Amniotic epithelial cell (primary cell): ENCODE measurements around the gene RAPGEF5.

ENCODE experiments used
- DNase-seq: peaks from one replicate; pipeline ENCODE4 v3.0.0-alpha.2; 2010; ENCODE audit warnings: low read depth

Gene RAPGEF5

DNA sequence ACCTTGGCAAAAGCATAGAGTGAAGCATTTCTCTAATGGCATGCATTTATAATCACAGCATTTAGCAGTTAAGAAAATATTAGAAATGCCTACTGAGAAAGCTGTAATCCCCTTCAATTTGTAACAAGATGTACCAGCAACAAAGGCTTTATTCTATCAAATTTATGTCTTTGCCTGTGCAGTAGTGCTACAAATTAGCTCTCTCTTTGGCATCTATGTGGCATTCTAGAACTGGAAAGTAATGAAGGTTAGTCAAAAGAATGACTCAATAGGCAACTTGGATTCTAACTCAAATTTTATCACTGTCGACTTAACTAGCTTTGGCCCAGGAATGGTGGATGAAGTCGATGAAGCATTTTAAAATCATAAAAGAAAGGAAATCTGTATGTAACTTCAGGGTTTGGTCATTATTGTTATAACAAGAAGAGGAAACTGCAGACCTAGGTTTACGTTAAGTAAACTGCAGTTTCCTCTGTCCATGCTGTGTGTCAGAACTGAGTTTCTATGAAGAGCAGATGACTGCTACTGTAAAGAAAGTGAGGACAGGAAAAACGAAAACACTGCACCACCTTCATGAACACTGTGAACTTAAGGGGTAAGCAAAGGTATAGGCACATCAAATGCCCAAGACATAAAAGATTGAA is 140.0 kb downstream of the RAPGEF5 start:
- no peak for DNase-seq

DNA sequence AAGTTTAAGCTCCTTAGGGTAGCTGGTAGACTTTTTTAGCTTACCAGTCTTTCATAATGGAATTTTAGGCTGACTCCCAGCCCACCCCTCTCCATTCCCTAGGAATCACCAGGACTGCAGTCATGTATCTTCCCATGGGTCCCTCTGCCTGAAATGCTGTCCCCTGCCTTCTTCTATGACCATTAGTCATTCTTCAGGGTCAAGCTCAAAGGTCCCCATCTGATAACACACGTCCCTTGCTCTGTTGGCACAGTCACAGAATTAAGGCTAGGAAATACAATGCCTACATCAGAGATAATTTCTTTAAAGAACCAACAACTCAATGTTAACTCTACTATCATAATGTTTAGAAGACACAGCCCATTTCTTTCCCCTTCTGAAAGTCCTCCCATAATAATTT is 140.6 kb downstream of the RAPGEF5 start:
- no peak for DNase-seq

DNA sequence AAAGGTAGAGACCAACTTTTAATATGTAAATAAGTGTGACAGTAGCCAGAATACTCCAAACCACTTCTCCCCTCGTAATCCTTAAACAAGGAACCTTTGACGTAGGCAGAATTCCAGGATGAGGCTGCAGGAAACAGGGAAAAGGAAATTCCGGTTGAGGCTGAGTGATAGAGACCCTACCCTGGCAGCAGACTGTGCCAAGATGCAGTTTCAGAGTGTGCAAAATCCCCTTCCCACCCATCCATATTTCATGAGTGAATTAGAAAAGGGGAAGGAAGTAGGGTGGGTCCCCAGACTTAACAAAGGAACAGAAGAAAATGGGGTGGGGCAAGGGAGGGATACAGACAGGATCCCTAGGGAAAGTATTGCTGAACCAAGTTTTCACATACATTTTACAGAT is 143.0 kb downstream of the RAPGEF5 start:
- DNase-seq, result no peak

DNA sequence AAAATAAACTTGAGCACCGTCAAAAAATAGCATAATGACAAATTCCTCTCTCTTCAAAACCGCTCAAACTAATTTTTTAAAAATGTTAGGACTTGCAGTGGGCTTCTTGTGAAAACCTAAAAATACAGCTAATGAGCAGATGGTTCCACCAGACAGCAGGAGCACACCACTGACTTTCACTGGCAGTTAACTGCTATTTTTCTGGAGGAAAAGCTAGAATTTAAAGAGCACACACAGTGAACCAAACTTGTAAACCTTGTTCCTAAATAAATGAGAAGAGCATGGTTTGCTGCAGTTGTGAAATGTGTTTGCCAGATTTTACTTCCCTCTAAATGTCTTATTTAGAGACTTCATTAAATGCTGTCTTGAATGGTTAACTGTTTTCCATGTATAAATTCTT is 143.9 kb downstream of the RAPGEF5 start:
- no peak for DNase-seq

DNA sequence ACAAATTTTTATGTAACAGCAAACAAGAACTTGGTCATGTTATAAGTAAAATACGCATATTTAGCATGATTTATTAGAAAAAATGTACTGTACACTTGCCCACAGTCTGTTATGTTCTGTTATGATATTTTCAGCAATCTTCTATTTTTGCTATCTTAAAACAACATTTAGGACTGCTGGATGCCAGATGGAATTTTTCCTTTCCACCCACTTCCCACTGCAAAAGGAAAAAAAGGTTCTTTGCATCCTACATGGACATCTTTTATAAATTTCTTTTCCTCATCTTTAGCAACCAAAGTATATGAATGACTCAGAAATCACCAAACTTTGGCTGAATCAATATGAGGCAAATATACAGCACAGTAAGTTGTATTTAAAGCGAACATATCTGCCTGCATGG is 146.0 kb downstream of the RAPGEF5 start:
- no peak for DNase-seq

DNA sequence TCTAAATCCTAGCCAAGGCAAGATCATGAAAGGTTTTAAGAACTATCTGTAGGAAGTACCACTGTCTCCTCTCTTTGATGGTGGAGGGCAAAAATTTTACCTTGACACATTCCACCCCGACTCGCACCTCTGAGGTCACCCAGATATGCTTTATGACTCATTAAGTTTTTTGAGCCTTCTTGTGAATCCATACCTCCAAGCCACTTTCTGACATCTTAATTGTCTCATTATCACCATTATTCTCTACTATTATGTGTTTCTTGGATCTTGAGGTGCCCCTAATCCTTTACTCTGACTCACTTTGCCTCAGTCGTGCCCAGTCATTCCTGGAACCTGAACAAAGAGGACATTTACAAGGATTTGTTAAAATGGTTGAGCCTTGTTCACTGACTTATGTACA is 146.6 kb downstream of the RAPGEF5 start:
- no peak for DNase-seq

DNA sequence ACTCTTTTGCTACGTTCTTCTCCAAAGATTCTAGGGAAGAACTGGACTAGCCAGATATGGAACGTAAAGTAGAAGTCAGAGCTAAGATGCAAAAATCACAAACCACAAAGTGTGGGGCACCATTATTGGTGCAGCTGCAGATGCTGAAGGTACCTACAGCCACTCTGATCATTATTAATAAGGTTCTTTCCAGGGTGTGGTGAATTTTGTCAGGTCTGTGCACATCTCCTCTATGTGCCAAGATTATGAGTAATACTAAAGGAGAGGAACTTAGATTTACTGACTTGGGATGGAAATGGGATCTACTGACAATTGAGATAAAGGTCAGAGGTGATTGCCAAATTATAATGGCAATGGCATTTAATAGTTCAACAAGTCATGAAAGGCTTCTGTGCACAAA is 148.2 kb downstream of the RAPGEF5 start:
- no peak for DNase-seq

DNA sequence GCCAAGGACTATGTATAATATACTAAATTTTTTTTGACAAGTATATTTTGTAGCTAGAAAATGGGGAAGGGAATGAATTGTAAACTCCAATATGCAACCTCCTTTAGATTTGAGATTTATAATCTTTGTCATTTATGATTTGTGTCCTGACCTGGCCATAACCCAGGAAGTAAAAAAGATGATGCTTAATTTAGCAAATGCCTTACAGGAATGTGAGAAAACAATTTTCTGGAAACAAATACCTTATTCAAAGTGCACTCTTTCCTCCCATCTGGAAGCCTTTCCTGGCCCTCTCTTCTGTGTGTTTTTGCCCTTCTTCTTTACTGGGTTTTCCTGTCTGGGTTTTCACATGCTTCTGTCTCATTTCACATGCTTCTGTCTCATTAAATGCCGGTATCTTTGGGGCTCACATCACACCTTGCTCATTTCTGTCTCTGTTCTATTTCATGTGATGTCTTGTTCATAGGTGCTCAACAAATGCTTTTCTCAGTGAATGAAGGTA is 149.2 kb downstream of the RAPGEF5 start:
- no peak for DNase-seq

DNA sequence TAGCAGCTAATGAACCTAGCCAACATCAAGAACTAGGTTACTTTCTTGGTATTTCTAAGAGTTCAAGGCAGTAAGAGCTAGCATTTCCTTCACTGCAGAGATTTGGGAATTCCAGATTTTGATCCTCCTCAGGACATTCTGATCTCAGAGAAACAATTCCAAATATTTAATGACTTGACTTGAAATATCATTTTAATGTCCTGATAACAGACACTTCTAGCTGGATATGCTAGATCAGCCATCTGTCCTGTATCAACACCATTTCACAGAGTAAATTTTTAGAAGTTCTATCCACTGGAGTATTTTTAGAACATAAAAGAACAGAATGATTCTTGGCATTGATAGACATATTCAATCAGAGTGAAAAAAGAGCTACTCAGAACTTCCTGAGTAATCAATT is 151.3 kb downstream of the RAPGEF5 start:
- DNase-seq, result no peak

DNA sequence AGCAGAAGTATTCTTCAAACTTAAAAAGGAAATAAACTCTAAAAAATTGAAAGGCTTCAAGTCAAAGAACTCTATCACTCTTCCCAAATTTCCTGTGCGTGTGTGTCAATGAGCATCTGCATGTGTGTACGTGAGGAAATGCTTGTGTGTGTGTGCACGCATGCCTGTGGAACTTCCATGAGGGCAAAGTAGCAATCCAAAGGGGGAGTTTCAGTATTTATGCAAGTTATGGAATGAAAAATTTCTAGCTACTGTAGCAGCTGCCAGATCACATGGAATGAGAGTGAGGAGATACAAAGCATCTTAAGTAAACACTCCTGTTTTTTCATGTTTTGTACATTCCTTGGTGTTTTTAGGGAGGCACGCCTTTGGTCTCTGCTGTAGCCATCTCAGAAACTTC is 152.6 kb downstream of the RAPGEF5 start:
- no peak for DNase-seq

DNA sequence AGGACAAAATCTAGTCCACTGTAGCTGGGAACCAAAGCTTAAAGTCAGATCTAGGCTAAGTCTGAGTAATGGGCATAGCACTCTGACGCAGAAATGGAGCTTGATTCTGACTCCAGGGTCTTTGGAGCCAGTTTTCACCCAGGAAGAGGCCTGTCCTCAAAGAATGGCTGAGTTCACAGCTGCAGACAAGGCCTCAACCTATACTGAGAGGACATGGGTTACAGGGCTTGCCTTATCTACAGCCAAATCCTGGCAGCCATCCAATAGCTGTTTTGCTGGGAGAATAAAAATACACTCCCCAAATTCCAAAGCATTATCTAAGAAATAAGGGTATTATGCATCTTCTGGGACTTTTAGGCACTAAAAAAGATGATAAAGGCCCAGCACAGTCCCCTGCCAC is 154.8 kb downstream of the RAPGEF5 start:
- DNase-seq, result no peak

DNA sequence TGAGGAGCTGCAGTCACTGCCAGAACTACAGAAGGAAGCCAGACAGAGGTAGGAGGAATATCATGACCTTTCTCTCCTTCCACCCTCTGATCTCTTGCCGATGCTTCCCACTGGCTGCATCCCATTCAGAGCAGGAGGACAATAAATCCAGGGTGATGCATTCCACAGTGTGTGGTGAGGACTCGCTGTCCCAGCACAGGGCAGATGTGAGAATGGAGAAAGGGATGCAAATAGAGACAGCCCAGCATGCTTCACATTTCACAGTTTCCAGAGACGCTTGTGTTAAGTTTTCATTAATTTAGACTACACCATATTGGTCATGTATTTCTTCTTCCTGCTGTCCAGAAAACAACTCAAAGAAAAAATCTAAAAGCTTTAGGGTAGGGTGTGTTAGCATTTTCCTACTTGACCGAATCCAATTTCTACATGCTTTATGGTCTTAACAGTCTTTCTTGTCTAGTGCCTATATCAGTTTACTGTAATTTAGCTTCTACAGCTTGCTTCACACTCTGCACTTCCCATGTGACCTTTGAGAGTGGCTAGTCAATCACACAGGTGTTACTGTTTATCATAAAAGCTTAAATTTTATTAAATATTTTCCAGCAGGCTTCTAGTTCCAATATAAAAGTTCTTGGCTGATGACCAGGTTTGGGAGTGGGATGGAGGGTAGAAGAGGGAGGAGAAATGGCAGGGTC is 155.6 kb downstream of the RAPGEF5 start:
- no peak for DNase-seq

DNA sequence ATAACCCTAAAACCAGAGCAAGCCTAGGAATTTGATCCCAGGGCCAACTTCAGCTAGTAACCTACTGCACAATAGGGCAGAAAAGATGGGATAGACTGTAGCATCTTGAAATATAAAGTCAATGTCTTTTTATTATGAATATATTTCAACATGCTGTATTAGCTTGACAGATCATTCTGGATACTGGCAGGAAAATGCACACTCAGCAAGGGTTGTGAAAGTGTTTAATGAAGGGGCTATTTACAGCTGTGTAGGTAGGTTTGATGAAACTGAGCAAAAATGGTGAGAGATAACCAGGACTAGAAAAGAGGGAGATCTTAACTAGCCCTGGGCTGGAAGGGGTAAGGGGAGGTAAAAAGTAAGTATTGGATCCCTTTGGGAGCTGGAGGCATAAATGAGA is 156.2 kb downstream of the RAPGEF5 start:
- no peak for DNase-seq

DNA sequence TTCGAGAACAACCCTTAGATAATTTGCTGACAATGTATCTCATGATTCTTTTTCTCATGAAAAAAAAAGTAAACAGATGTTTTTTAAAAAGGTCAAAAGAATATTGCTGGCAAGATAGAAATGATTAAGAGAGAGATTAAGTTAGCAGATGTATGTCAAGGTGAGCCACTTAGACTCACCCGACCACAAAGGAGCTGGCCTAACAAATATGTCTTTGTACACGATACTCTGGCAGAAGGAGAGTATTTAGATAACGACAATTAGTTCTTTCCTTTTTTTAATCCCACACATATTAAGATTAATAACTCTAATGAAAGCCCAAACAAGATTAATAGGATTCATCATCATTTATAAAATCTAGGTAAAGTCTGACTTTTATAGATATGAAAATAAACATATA is 156.7 kb downstream of the RAPGEF5 start:
- no peak for DNase-seq

DNA sequence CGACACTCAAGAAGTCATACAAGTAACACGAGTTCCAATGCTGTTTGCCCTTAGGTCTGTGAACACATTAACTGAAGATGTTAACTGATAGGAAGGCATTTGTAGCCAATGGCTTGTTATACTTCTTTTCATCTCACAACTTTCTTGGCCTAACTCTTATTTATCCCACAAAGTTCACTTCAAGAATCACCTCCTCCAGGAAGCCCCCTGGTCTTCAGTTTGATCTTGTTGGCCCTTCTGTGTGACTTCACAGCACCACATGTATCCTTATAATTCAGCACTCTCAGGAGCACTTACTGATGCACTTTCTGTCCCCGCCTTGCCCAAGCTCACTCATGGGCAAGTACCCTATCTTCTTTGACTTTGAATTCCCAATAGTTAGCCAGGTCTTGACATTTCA is 159.6 kb downstream of the RAPGEF5 start:
- DNase-seq, result no peak

DNA sequence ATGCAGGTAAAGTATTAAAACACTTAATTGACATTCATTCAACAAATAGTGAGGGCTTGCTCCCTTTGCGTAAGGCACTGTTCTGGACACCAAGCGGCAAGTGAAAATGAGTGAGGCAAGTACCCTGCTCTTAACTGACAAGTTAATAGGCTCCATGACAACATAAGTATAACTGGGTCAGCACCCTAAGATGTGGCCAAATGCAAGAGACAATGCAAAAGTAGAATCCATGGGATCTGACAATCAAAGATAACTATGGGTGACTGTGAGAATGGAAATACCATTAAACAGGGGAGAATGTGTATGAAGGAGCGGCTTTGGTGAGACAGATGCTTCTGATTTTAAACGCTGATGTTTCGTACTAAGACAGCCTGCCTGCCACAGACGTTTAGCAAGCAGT is 160.5 kb downstream of the RAPGEF5 start:
- DNase-seq, result no peak

DNA sequence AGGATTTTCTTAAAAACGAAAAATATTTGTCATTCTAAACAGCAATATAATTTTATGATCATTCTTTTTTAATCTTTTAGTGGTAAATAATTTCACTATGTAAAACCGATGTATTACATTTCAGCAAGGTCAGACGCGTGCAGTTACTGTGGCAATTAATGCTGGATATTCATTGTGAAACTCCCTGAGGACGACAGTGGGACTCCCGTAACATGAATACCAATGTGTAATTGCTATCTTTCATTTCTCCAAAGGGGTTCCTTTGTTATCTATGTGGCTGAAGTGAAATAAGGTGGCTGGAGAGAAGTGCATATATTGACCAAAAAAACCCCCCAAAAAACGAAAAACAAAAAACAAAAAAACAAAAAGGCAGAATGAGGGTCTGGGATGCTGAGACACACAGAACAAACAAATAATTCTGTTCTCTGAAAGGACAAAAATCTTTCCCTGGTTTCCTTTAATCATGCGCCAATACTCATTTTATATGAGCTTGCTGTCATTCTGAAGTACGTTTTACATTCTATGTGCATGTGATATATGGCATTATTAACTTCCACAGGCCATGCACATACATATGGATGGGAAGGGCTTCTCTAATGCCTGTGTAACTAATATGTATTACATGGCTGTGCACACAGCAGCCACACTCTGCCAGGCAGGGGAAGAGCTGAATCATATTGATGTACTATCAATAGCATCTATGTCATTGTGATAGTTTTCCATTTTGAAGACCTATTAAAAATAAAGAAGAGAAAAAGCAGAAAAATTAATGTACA is 161.4 kb downstream of the RAPGEF5 start:
- no peak for DNase-seq

DNA sequence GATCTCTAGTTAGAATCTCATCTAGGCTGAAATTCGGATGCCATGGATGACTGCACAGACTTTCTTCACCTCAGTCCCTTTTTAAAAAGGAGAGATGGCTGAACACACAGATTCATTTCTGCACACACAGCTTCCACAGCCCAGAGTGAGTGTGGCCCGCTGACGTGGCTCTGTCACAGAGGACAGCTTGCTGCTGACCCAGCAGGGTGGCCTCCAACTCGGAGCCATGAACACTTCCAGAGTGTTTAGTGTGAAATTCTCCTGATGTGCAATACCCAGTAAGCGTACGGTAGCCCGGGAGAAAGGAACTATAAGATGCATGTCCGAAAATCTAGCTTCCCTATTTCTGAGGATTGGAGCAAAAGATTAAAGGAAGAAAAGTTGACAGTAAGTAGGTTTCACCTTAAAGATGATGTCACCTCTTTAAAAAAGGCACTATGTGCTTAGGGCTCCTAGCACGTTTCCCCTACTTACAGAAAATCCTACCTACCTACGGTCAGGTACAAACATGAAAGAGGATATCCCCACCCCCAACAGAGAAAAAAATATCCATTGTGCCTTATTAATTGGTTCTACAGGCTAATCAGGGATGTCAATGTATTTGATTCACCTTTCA is 162.2 kb downstream of the RAPGEF5 start:
- DNase-seq, result no peak

DNA sequence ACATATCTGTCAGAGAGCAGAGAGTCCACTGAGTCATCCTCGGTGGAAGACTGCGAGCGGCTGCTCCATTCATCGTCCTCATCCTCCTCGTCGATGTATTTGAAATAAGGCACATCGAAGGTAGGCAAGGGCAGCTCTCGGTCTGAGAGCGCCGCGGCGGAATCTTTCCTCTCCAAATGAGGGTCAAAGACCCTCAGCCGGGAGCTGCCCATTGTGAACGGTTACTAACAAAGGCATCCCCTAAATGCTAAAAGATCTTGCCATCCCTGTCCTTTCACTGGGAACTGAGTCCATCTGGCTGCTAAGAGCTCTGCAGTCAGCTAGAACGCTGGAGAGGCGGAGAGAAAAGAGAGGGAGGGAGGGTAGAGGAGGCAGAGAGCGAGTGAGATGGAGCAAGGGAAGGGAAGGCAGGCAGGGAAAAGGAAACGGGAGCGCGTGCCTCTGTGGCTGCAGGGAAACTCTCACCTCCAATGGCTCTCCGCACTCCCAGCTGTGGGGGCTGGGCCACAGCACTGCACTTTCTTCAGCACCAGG is 163.4 kb downstream of the RAPGEF5 start:
- peak; percentile 14 for DNase-seq

DNA sequence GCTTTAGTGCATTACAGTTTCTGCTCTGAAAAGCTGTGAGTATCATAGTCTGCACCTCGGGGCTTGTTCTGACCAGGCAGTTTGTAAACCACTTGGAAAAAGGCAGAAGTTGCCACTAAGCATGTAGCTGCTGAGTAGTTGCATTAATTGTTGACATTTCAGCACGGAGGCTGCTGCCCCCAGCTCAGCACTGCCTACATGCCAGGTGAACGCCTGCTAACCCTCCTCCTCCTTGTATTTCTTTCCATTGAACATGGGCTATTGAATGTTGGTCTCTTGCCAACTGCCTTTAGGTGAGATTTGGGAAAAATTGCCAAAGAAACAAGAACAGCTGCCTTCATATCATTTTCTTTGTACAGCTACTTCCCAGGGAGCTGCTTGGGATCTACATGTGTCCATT is 164.2 kb downstream of the RAPGEF5 start:
- no peak for DNase-seq

DNA sequence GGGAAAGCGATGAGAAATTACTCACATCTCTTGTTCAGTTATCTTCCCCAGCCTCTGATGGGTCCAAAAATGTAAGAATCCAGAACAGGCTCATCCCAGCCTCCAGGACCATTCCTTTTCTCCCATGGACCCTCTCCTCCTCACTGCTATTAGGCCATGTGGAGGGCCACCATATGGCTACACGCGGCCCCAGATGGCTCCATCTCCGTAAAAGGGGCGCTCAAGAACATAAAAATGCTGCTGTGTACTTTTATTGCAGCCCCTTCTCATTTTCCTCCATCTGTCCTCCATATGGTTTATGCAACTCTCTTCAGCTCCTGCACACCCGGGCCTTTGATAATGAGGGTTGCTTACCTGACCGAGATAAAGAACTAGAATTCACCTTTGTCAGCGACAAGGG is 166.2 kb downstream of the RAPGEF5 start:
- DNase-seq, result no peak

DNA sequence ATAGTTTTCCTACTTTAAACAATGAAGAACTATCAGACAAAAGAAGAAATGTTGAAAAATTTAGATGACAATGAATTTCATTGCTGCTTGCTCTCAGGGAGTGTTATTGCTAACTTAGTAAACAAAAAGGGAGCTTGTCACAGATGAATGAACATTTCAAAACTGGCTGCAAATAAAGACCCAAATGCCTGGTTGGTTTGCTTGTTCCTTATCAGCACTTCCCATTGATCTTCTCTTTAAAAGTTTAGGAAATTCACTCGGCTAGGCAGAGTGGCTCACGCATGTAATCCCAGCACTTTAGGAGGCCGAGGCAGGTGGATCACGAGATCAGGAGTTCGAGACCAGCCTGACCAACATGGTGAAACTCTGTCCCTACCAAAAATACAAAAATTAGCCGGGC is 167.2 kb downstream of the RAPGEF5 start:
- no peak for DNase-seq

DNA sequence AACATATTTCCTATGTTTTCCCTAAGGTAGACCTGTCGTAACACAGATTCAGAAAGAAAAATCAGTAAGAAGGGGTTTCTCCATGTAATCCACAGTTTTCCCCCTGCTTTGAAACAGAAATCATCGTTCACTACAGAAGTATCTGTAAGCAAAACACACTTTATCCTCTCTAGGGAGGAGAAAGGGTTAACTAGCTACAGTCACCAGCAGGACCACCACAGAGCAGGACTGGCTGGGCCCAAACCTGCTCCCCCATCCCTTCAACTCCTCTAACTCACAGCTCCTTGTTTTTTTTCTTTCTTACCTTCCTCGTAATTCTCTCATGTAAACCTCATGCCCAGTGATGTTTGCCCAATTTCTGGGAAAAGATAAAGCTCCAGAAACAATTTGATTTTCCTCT is 167.7 kb downstream of the RAPGEF5 start:
- no peak for DNase-seq
